K562 (cell line): ENCODE results near the gene THEM4. TPM values are rescaled to one million over a fixed set of nuclear protein-coding genes. Genes with fewer than 3 reads are reported as not detected.

Experiments used
- CREBBP ChIP-seq: IDR thresholded peaks from one replicate; pipeline ENCODE4 v1.6.1; 2012; ENCODE audit warnings: low read depth, mild to moderate bottlenecking, control low read depth, inconsistent platforms, low read length
- FIP1L1 ChIP-seq: fragments of 200-400 bp; formaldehyde crosslinking; IDR thresholded peaks from 2 replicates; pipeline ENCODE4 v1.6.1; 2018; ENCODE audit warnings: mild to moderate bottlenecking, low read depth, low read length; ENCODE audit not compliant: poor library complexity, severe bottlenecking
- POLR2B ChIP-seq: fragments of 450-650 bp; IDR thresholded peaks from 2 replicates; pipeline ENCODE4 v1.6.1; 2018; ENCODE audit warnings: low read depth; ENCODE audit not compliant: partially characterized antibody
- RFX1 ChIP-seq: fragments of 450-650 bp; IDR thresholded peaks from 2 replicates; pipeline ENCODE4 v1.6.1; 2016; ENCODE audit warnings: mild to moderate bottlenecking, moderate library complexity
- SETDB1 ChIP-seq: IDR thresholded peaks from one replicate; pipeline ENCODE4 v1.6.1; 2012; ENCODE audit warnings: low read length, control low read depth, inconsistent platforms
- SOX6 ChIP-seq: fragments of 450-650 bp; IDR thresholded peaks from 2 replicates; pipeline ENCODE4 v1.6.1; 2014; ENCODE audit warnings: mild to moderate bottlenecking
- ZNF79 ChIP-seq: fragments of 250-450 bp; sonication (Bioruptor Pico); IDR thresholded peaks from 2 replicates; pipeline ENCODE4 v1.4.0; 2020; ENCODE audit warnings: low read depth, mild to moderate bottlenecking, moderate library complexity
- polyA plus RNA-seq, 8 experiments: library from polyadenylated mRNA; depleted of rRNA in 4 of 8; stranded (reverse) in 5 of 8; unstranded in 3 of 8; fragments of >200 nt; fragmentation: Nextera tagmentation in 2 of 8; fragmentation: Illumina TruSeq in 1 of 8; extraction: Ambion mirVana in 2 of 8; extraction: Trizol in 1 of 8; gene quantifications; 2 replicates each; pipeline versions ENCODE4 v1.2.1 to v1.2.3, GENCODE V29; 2011 to 2014; ENCODE audit warnings: inconsistent platforms in 1 of 8, missing spikeins in 1 of 8
- total RNA-seq, 7 experiments: library from RNA; depleted of rRNA in 6 of 7; stranded (reverse); fragments of >200 nt in 6 of 7; fragmentation: Illumina TruSeq in 2 of 7; extraction: Trizol in 2 of 7; gene quantifications; 2 replicates each; pipeline versions ENCODE4 v1.2.1 to v1.2.3, GENCODE V29; 2011 to 2021; ENCODE audit warnings: low replicate concordance in 1 of 7
- TF ChIP-seq, protein P1 (sequence below): fragments of 450-650 bp; IDR thresholded peaks from 2 replicates; pipeline ENCODE4 v1.6.1; 2016; ENCODE audit warnings: antibody characterized with exemption
- TF ChIP-seq, protein P2 (sequence below): fragments of 450-650 bp; formaldehyde crosslinking; IDR thresholded peaks from 2 replicates; pipeline ENCODE4 v1.4.0; 2020; ENCODE audit warnings: mild to moderate bottlenecking, mixed read lengths

Gene THEM4
- total and polyA plus RNA-seq, 9 of the 15 experiments (the other 6 are each of a cell fraction or from before 2014, with no cell fraction given), result 8.6 to 71.9 (median 35.3) TPM

GRCh38 chr1:151838222-151839081, 70.9 kb downstream of the THEM4 start (continued):
- TF ChIP-seq SETDB1 (no peak), CREBBP (no peak), POLR2B (no peak), RFX1 (no peak), SOX6 (no peak), FIP1L1 (no peak), ZNF79 (CRISPR knock-in tag) (no peak)
- TF ChIP-seq, protein P1, sequence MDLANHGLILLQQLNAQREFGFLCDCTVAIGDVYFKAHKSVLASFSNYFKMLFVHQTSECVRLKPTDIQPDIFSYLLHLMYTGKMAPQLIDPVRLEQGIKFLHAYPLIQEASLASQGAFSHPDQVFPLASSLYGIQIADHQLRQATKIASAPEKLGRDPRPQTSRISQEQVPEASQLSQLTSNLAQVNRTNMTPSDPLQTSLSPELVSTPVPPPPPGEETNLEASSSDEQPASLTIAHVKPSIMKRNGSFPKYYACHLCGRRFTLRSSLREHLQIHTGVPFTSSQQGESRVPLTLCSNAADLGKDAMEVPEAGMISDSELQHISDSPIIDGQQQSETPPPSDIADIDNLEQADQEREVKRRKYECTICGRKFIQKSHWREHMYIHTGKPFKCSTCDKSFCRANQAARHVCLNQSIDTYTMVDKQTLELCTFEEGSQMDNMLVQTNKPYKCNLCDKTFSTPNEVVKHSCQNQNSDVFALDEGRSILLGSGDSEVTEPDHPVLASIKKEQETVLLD, result no peak
- TF ChIP-seq, protein P2, sequence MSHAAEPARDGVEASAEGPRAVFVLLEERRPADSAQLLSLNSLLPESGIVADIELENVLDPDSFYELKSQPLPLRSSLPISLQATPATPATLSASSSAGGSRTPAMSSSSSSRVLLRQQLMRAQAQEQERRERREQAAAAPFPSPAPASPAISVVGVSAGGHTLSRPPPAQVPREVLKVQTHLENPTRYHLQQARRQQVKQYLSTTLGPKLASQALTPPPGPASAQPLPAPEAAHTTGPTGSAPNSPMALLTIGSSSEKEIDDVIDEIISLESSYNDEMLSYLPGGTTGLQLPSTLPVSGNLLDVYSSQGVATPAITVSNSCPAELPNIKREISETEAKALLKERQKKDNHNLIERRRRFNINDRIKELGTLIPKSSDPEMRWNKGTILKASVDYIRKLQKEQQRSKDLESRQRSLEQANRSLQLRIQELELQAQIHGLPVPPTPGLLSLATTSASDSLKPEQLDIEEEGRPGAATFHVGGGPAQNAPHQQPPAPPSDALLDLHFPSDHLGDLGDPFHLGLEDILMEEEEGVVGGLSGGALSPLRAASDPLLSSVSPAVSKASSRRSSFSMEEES (CRISPR knock-in tag), result no peak
